Thymus (tissue), 11 donors: ENCODE measurements around the gene PCED1B. TPM values are rescaled to one million over a fixed set of nuclear protein-coding genes. Genes with fewer than 3 reads are reported as not detected.

Experiments used
- DNase-seq, 9 donors: peaks; one replicate each; pipeline ENCODE4 v3.0.0-alpha.2; 2013; ENCODE audit warnings: low spot score in 9 of 9, low read depth in 6 of 9, missing footprints in 1 of 9
- H3K27ac ChIP-seq, 2 donors: one replicate each; pipeline ENCODE4 v1.5.1; 2013; ENCODE audit warnings: control low read depth in 1 of 2, low read depth in 1 of 2, low read length in 1 of 2, mild to moderate bottlenecking in 1 of 2, moderate library complexity in 1 of 2
- H3K27me3 ChIP-seq, 2 donors: one replicate each; pipeline ENCODE4 v1.5.1; 2013; ENCODE audit warnings: low read length in 1 of 2; ENCODE audit not compliant: control insufficient read depth in 2 of 2, insufficient read depth in 1 of 2
- H3K36me3 ChIP-seq, 2 donors: one replicate each; pipeline ENCODE4 v1.5.1; 2013; ENCODE audit warnings: low read length in 1 of 2, mild to moderate bottlenecking in 1 of 2, moderate library complexity in 1 of 2; ENCODE audit not compliant: control insufficient read depth in 2 of 2, insufficient read depth in 2 of 2
- H3K4me1 ChIP-seq, 2 donors: one replicate each; pipeline ENCODE4 v1.5.1; 2013; ENCODE audit warnings: low read length in 2 of 2; ENCODE audit not compliant: control insufficient read depth in 2 of 2, insufficient read depth in 2 of 2
- H3K4me3 ChIP-seq, 2 donors: one replicate each; pipeline ENCODE4 v1.5.1; 2013; ENCODE audit warnings: low read length in 2 of 2, control low read depth in 1 of 2, mild to moderate bottlenecking in 1 of 2
- H3K9me3 ChIP-seq, 2 donors: one replicate each; pipeline ENCODE4 v1.5.1; 2013; ENCODE audit warnings: low read length in 1 of 2, mild to moderate bottlenecking in 1 of 2; ENCODE audit not compliant: control insufficient read depth in 2 of 2, insufficient read depth in 1 of 2
- WGBS: extraction: QIAGEN DNeasy Blood & Tissue Kit; methylation state at CpG from one replicate; pipeline ENCODE4 v1.1.7; 2013; 5-methylcytosine and 5-hydroxymethylcytosine counted together
- polyA plus RNA-seq: library from polyadenylated mRNA; stranded (reverse); fragments of 200-250 nt; gene quantifications from one replicate; pipeline ENCODE4 v1.2.3, GENCODE V29; 2013
- total RNA-seq: library from RNA; stranded (reverse); fragments of 120-200 nt; gene quantifications from one replicate; pipeline ENCODE4 v1.2.4, GENCODE V29; 2013
- donor health status: healthy.

The PCED1B gene
- total and polyA plus RNA-seq, 2 donors, result 1.7 to 7.7 TPM

- Histone ChIP-seq H3K27ac (no peak overlapping the region), H3K36me3 (no peaks in the 10 kb centered on the region), H3K4me1 (no peaks in the 10 kb centered on the region), H3K9me3 (no peaks in the 10 kb centered on the region), H3K27me3 (no peaks in the 10 kb centered on the region), H3K4me3 (no peak overlapping the region)
- WGBS, result over 99% methylated on average over 2 of the region's 2 CpGs
- DNase-seq, result no peak
These were observed 106.8 kb downstream of the PCED1B start for GRCh38 chr12:47186246-47186645.

GRCh38 chr12:47188576-47189441, 109.4 kb downstream of the PCED1B start:
- Histone ChIP-seq H3K36me3 (no peaks in the 10 kb centered on the region), H3K27ac (no peak overlapping the region), H3K9me3 (no peaks in the 10 kb centered on the region), H3K4me3 (no peak overlapping the region), H3K27me3 (no peaks in the 10 kb centered on the region), H3K4me1 (peaks cover 2 to 7% of the 10 kb centered on the region in 2 donors)
- 68% methylated on average over 6 of the region's 6 CpGs for WGBS
- DNase-seq, result no peak

- Histone ChIP-seq H3K4me1 (peaks cover 2 to 14% of the 10 kb centered on the region in 2 donors), H3K4me3 (no peak overlapping the region), H3K36me3 (no peaks in the 10 kb centered on the region), H3K27me3 (no peaks in the 10 kb centered on the region), H3K27ac (no peak overlapping the region), H3K9me3 (no peaks in the 10 kb centered on the region)
- WGBS, result 91% methylated on average over 3 of the region's 3 CpGs
- no peak for DNase-seq
These were observed 110.3 kb downstream of the PCED1B start for GRCh38 chr12:47189728-47190127.

GRCh38 chr12:47190271-47190750, 110.9 kb downstream of the PCED1B start:
- Histone ChIP-seq H3K9me3 (no peaks in the 10 kb centered on the region), H3K4me3 (no peak overlapping the region), H3K27me3 (no peaks in the 10 kb centered on the region), H3K36me3 (no peaks in the 10 kb centered on the region), H3K4me1 (peaks cover 2 to 14% of the 10 kb centered on the region in 2 donors), H3K27ac (no peak overlapping the region)
- DNase-seq, result no peak
- WGBS, result 79% methylated on average over 3 of the region's 3 CpGs

GRCh38 chr12:47190905-47191304, 111.5 kb downstream of the PCED1B start:
- Histone ChIP-seq H3K27me3 (no peaks in the 10 kb centered on the region), H3K4me1 (peaks cover 2 to 14% of the 10 kb centered on the region in 2 donors), H3K27ac (no peak overlapping the region), H3K36me3 (no peaks in the 10 kb centered on the region), H3K9me3 (no peaks in the 10 kb centered on the region), H3K4me3 (no peak overlapping the region)
- DNase-seq, result no peak
- WGBS, result 75% methylated on average over 3 of the region's 3 CpGs

GRCh38 chr12:47192051-47192450, 112.6 kb downstream of the PCED1B start:
- H3K36me3 ChIP-seq, result no peaks in the 10 kb centered on the region
- H3K9me3 ChIP-seq, result no peaks in the 10 kb centered on the region
- 72% methylated on average over 4 of the region's 4 CpGs for WGBS
- no peak overlapping the region for H3K27ac ChIP-seq
- no peaks in the 10 kb centered on the region for H3K27me3 ChIP-seq
- H3K4me1 ChIP-seq, result peaks cover 2 to 14% of the 10 kb centered on the region in 2 donors
- no peak overlapping the region for H3K4me3 ChIP-seq
- DNase-seq, result no peak

- H3K4me3 ChIP-seq, result no peak overlapping the region
- H3K4me1 ChIP-seq, result peaks cover 2 to 14% of the 10 kb centered on the region in 2 donors
- no peaks in the 10 kb centered on the region for H3K27me3 ChIP-seq
- no peak for DNase-seq
- H3K36me3 ChIP-seq, result no peaks in the 10 kb centered on the region
- 94% methylated on average over 3 of the region's 3 CpGs for WGBS
- no peaks in the 10 kb centered on the region for H3K9me3 ChIP-seq
- no peak overlapping the region for H3K27ac ChIP-seq
These were observed 113.6 kb downstream of the PCED1B start for GRCh38 chr12:47193066-47193465.

GRCh38 chr12:47194501-47194900, 115.1 kb downstream of the PCED1B start:
- no peak for DNase-seq
- peaks cover 2 to 14% of the 10 kb centered on the region in 2 donors for H3K4me1 ChIP-seq

GRCh38 chr12:47200446-47200845, 121.0 kb downstream of the PCED1B start:
- Histone ChIP-seq H3K4me3 (no peak overlapping the region), H3K27ac (no peak overlapping the region), H3K4me1 (no peaks in the 10 kb centered on the region), H3K27me3 (no peaks in the 10 kb centered on the region), H3K9me3 (no peaks in the 10 kb centered on the region), H3K36me3 (peaks cover 0 to 2% of the 10 kb centered on the region in 2 donors)
- no peak for DNase-seq
- WGBS, result 95% methylated on average over 2 of the region's 2 CpGs

More at GRCh38 chr12:47194501-47194900, 115.1 kb downstream of the PCED1B start:
- Histone ChIP-seq H3K27me3 (no peaks in the 10 kb centered on the region), H3K9me3 (no peaks in the 10 kb centered on the region), H3K36me3 (no peaks in the 10 kb centered on the region), H3K27ac (no peak overlapping the region), H3K4me3 (no peak overlapping the region)
- 62% methylated on average over 4 of the region's 4 CpGs for WGBS
